GM12873 (cell line): ENCODE results near the gene RET.

ENCODE experiments used
- TF ChIP-seq, protein P1 (sequence below): IDR thresholded peaks from 2 replicates; pipeline ENCODE4 v1.5.1; 2012; ENCODE audit warnings: low read depth, mild to moderate bottlenecking, moderate library complexity, low read length, control low read depth; ENCODE audit not compliant: insufficient read depth; ENCODE audit errors: missing control alignments

RET gene

GRCh38 chr10:43070121-43071085 is 6.5 kb upstream of the RET start:
- TF ChIP-seq, protein P1, sequence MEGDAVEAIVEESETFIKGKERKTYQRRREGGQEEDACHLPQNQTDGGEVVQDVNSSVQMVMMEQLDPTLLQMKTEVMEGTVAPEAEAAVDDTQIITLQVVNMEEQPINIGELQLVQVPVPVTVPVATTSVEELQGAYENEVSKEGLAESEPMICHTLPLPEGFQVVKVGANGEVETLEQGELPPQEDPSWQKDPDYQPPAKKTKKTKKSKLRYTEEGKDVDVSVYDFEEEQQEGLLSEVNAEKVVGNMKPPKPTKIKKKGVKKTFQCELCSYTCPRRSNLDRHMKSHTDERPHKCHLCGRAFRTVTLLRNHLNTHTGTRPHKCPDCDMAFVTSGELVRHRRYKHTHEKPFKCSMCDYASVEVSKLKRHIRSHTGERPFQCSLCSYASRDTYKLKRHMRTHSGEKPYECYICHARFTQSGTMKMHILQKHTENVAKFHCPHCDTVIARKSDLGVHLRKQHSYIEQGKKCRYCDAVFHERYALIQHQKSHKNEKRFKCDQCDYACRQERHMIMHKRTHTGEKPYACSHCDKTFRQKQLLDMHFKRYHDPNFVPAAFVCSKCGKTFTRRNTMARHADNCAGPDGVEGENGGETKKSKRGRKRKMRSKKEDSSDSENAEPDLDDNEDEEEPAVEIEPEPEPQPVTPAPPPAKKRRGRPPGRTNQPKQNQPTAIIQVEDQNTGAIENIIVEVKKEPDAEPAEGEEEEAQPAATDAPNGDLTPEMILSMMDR = no peak

DNA sequence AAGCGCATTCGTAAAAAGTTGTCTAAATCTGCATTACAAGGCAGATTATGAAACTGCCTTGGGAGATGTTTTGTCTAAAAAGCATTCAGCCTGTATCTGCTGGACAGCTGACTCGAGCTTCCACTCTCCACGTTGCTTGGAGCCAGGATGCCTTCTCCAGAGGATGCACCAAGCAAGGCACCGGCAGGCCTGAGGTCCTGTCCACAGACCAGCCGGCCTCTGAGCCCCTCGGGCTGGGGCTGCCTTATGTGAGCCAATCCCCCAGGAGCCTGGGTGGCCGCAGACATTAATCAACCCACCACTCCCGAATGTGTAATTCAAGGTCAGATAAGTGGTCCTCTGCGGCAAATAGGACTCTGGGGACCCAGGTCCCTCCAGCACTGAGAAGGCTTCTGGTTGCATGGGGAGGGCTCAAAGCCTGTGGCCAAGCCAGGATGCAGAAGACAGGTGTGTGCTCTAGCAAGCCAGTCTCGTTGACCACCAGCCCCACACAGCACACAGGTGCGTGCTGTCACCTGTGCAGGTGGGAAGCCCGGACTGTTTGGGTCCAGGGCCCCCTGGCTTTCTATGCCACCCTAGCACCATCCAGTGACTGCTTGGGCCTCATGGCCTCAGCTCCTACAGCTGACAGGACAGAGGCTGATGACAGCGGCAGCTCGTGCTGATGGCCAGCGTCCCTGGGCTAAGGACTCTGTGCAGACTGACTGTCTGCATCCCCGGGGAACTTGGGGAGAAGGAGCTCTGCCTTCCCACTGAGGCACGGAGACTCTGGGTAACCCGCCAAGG is 4.8 kb upstream of the RET start:
- TF ChIP-seq, protein P1 = no peak

- TF ChIP-seq, protein P1 = no peak
Measured at GRCh38 chr10:43073191-43073590, 3.7 kb upstream of the RET start.

DNA sequence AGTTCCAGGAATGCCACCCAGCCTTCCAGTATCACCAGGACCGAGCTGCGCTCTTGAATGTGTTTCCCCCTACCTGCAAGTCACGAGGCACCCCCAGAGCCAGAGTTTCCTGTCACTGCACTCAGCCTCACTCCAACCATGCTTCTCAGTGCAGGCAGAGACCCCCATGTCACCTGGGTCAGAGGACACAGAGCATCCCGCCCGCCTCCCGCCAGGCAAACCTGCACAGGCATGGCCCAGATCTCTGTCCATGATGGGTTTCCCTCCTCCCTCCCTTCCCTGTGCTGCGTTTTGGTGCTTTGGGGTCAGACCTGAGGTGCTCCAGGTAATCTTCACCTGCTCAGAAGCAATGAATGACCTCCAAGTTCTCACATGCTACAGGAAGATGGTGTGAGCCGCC is 3.1 kb upstream of the RET start:
- TF ChIP-seq, protein P1 = no peak

- TF ChIP-seq, protein P1 = no peak
Measured at GRCh38 chr10:43074409-43074808, 2.5 kb upstream of the RET start.

- TF ChIP-seq, protein P1 = no peak
Measured at GRCh38 chr10:43074827-43075611, 1.9 kb upstream of the RET start.
